OCI-LY3 (cell line): ENCODE data around the gene FAM216B.

Experiments
- H2AFZ ChIP-seq: fragments of 200-600, 300-600 bp; shearing (Covaris generic); 2 replicates; pipeline ENCODE4 v1.6.0; 2014; ENCODE audit warnings: antibody characterized with exemption, low read depth, low read length
- H3K27ac ChIP-seq: fragments of 200-600, 300-600 bp; sonication (generic); 2 replicates; pipeline ENCODE4 v1.5.1; 2014; ENCODE audit warnings: mild to moderate bottlenecking, low read length, moderate library complexity, mixed read lengths
- H3K27me3 ChIP-seq: fragments of 200-600, 300-600 bp; sonication (generic); 2 replicates; pipeline ENCODE4 v1.6.1; 2014; ENCODE audit warnings: low read depth, low read length, mixed read lengths
- H3K36me3 ChIP-seq: fragments of 200-600, 300-600 bp; sonication (generic); replicated peaks from 2 replicates; pipeline ENCODE3; 2014; ENCODE audit warnings: low read depth, low read length, mixed read lengths
- H3K4me1 ChIP-seq: fragments of 300-600, 200-600 bp; sonication (generic); 2 replicates; pipeline ENCODE4 v1.6.1; 2014; ENCODE audit warnings: low read length, mixed read lengths
- H3K4me2 ChIP-seq: fragments of 200-600, 300-600 bp; sonication (generic); 2 replicates; pipeline ENCODE4 v1.6.1; 2014; ENCODE audit warnings: low read length, mixed read lengths
- H3K4me3 ChIP-seq: fragments of 300-600, 200-600 bp; sonication (generic); 2 replicates; pipeline ENCODE4 v1.5.1; 2014; ENCODE audit warnings: antibody characterized with exemption, mild to moderate bottlenecking, low read length, moderate library complexity
- H3K79me2 ChIP-seq: fragments of 300-600, 200-600 bp; shearing (Covaris generic); 2 replicates; pipeline ENCODE4 v1.6.1; 2014; ENCODE audit warnings: mild to moderate bottlenecking, low read length, mixed read lengths
- H3K9ac ChIP-seq: fragments of 300-600, 200-600 bp; shearing (Covaris generic); 2 replicates; pipeline ENCODE4 v1.6.0; 2014; ENCODE audit warnings: mild to moderate bottlenecking, low read length, moderate library complexity
- H3K9me3 ChIP-seq: fragments of 200-600, 300-600 bp; shearing (Covaris generic); 2 replicates; pipeline ENCODE4 v1.6.1; 2014; ENCODE audit warnings: low read length, mixed read lengths; ENCODE audit not compliant: insufficient read depth
- H4K20me1 ChIP-seq: fragments of 200-600, 300-600 bp; sonication (generic); 2 replicates; pipeline ENCODE4 v1.6.1; 2016; ENCODE audit warnings: low read length, mixed read lengths; ENCODE audit not compliant: insufficient read depth
- EZH2phosphoT487 ChIP-seq: fragments of 200-600 bp; shearing (Covaris generic); IDR thresholded peaks from 2 replicates; pipeline ENCODE4 v1.6.1; 2018; ENCODE audit warnings: antibody characterized with exemption, mixed run types, low read depth
- TF ChIP-seq, protein P1 (sequence below): fragments of 200-600, 300-600 bp; sonication (generic); IDR thresholded peaks from 2 replicates; pipeline ENCODE4 v1.5.1; 2014; ENCODE audit warnings: antibody characterized with exemption, low read length, low read depth

The FAM216B gene

DNA sequence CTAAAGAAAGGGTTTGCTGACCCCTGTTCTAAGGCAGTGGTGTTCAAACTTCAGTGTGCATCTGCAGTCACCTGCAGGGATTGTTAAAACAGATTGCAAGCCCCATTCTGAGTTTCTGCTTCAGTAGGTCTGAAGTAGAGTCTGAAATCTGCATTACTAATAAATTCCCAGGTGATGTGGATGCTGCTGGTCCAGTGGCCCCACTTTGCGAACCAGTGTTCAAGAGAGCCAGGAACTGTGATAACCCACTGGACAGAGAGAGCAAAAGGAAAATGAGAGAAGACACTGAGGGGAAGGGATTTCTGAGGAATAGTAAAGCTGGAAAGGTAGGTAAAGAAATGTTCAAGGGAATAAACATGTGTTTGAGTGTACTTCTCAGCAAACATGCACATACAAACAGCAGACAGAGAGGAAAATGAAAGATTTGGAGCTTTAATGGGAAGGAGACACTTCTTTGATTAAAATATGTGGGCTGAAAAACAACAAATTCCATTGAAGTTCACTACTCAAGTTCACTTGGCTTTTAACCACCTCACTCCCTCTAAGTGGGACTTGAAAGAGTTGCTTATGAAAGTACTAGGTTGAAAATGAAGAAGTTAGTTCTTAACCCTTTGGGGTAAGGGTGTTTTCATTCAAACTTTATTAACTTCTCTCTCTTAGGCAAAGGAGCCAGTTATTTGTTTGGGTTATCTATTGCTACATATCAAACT, 26.4 kb upstream of the FAM216B start:
- Histone ChIP-seq H3K9ac (no peak overlapping the region), H3K36me3 (no peaks in the 10 kb centered on the region), H3K4me1 (peaks cover 14% of the 10 kb centered on the region), H3K4me2 (no peak overlapping the region), H3K4me3 (no peak overlapping the region), H3K27me3 (peaks cover 10% of the 10 kb centered on the region), H3K9me3 (no peaks in the 10 kb centered on the region), H4K20me1 (no peaks in the 10 kb centered on the region), H3K79me2 (no peaks in the 10 kb centered on the region), H2AFZ (no peak overlapping the region), H3K27ac (no peak overlapping the region)
- TF ChIP-seq, protein P1, sequence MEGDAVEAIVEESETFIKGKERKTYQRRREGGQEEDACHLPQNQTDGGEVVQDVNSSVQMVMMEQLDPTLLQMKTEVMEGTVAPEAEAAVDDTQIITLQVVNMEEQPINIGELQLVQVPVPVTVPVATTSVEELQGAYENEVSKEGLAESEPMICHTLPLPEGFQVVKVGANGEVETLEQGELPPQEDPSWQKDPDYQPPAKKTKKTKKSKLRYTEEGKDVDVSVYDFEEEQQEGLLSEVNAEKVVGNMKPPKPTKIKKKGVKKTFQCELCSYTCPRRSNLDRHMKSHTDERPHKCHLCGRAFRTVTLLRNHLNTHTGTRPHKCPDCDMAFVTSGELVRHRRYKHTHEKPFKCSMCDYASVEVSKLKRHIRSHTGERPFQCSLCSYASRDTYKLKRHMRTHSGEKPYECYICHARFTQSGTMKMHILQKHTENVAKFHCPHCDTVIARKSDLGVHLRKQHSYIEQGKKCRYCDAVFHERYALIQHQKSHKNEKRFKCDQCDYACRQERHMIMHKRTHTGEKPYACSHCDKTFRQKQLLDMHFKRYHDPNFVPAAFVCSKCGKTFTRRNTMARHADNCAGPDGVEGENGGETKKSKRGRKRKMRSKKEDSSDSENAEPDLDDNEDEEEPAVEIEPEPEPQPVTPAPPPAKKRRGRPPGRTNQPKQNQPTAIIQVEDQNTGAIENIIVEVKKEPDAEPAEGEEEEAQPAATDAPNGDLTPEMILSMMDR, result no peak
- TF ChIP-seq EZH2phosphoT487, result no peak

DNA sequence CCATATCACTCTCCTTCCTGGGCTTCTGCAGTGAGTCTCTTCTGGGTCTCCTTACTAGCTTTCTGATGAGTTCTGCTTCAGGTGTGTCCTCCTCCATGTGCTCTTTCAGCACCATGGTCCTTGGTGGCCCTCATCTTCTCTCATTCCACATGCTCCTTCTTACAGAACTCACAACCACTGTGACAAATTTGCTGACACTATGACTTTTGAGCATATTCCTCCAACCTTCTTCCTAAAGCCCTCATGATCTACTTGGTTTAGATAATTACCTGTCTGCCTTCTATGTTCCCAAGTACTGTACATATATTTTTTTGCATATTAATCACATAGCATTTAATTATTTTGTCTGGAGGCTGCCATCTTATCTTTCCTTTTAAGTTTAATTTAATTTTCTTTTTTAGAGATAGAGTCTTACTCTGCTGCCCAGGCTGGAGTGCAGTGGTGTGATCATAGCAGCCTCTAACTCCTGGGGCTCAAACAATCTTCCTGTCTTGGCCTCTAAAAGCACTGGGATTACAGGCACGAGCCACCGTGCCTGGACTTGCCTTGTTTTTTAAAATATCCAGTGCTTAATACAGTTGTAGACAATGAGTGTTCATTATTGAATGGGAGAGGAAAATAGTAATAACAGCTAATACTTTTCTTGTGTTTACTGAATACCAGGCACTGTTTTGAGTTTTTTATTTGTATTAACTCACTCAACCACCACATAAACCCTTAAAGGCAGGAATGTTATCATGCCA, 23.5 kb upstream of the FAM216B start:
- Histone ChIP-seq H3K9ac (no peak overlapping the region), H3K9me3 (no peaks in the 10 kb centered on the region), H3K4me1 (0 out of 2 replicates have a peak, but pooled peaks cover 3% of the 10 kb centered on the region), H3K27ac (no peak overlapping the region), H4K20me1 (no peaks in the 10 kb centered on the region), H3K4me2 (no peak overlapping the region), H3K27me3 (no peaks in the 10 kb centered on the region), H3K79me2 (no peaks in the 10 kb centered on the region), H2AFZ (no peak overlapping the region), H3K4me3 (no peak overlapping the region), H3K36me3 (no peaks in the 10 kb centered on the region)
- no peak for TF ChIP-seq EZH2phosphoT487
- TF ChIP-seq, protein P1, result no peak

DNA sequence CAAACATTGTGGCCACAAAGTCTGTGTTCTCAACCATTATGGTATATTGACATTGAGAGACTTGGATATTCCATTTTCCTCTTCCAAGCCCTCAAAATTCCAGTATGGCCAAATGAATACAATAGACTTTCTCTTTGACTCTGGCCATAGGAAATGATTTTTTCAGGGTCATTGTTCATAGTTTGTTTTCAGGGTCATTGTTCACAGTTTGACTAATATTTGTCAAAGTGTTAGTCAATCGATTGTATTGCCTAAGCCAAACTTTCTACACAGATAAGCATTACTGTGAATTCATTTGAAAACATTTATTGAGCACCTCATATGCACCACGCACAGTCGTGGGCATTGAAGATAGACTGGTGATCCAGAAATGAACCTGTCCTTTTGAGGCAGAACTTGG, 22.9 kb upstream of the FAM216B start:
- Histone ChIP-seq H3K4me2 (no peak overlapping the region), H3K4me3 (no peak overlapping the region), H3K9ac (no peak overlapping the region), H4K20me1 (no peaks in the 10 kb centered on the region), H3K27me3 (no peaks in the 10 kb centered on the region), H3K36me3 (no peaks in the 10 kb centered on the region), H3K9me3 (no peaks in the 10 kb centered on the region), H2AFZ (no peak overlapping the region), H3K4me1 (0 out of 2 replicates have a peak, but pooled peaks cover 3% of the 10 kb centered on the region), H3K79me2 (no peaks in the 10 kb centered on the region), H3K27ac (no peak overlapping the region)
- no peak for TF ChIP-seq EZH2phosphoT487

DNA sequence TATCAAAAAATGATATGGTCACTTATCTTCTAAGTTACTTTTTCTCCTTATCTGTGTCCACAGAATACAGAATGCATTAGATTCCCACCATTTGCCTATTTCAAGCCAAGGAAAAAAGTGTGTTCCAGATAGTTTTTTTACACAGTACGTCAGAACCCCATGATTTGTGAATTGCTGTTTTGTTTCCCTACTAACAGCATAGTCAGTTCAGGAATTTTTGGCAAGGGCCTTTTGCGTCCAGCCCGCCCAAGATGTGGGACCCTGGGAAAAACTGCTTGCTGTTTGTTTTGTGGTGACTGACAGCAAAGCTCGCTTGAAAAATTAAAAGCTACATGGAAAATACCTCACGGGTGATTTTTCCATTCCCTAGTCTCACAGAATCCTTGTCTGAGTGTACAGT, 20.4 kb upstream of the FAM216B start:
- H3K36me3 ChIP-seq, result no peaks in the 10 kb centered on the region
- no peak overlapping the region for H2AFZ ChIP-seq
- H3K4me1 ChIP-seq, result no peaks in the 10 kb centered on the region
- H3K4me2 ChIP-seq, result no peak overlapping the region
- TF ChIP-seq EZH2phosphoT487, result no peak
- TF ChIP-seq, protein P1, result no peak
- H3K79me2 ChIP-seq, result no peaks in the 10 kb centered on the region
- H4K20me1 ChIP-seq, result no peaks in the 10 kb centered on the region
- no peaks in the 10 kb centered on the region for H3K9me3 ChIP-seq
- H3K27me3 ChIP-seq, result peaks cover 8% of the 10 kb centered on the region; the same call in 1 of the 2 replicates
- H3K9ac ChIP-seq, result no peak overlapping the region
- no peak overlapping the region for H3K27ac ChIP-seq
- H3K4me3 ChIP-seq, result no peak overlapping the region
